ENCODE data around the gene PADI3. TPM values are rescaled to one million over a fixed set of nuclear protein-coding genes. Genes with fewer than 3 reads are reported as not detected.

The PADI3 gene
- total and polyA plus RNA-seq, 2 donors (not counting 3 experiments of a cell fraction or from before 2014, with no cell fraction given) = not detected

DNA sequence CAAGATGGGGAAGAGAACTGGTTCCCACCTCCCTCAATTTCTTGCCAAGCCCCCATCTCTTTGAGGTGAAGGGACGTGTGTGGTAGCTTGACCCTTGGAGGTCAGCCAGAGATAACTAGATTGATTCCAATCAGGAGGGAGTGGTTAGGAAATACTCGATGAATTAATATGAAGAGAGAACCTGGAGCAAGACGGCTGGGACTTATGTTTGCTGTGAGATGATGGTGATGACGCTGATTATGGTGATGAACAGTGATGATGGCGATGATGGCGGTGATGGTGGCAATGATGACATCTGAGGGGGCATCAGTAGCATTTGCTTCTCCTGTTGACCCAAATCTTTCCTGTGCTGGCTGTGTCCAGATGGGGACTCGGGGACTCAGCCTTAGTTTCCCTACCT is 43.2 kb upstream of the PADI3 start:
- Histone ChIP-seq H3K79me2 (ENCODE audit: control insufficient read depth, insufficient read depth, low read length) (no peaks in the 10 kb centered on the region), H3K36me3 (ENCODE audit: control insufficient read depth in 2 of 2, extremely low read depth in 1 of 2, insufficient read depth in 2 of 2, low read length in 2 of 2) (no peaks in the 10 kb centered on the region), H3K4me2 (ENCODE audit: insufficient read depth, low read length) (no peak overlapping the region), H3K9me3 (replicated peaks; ENCODE audit: control insufficient read depth, insufficient read depth, low read length) (no peaks in the 10 kb centered on the region), H2AFZ (ENCODE audit: low read depth, low read length) (no peak overlapping the region), H3K4me1 (ENCODE audit: control insufficient read depth, extremely low read depth, insufficient read depth, low read length) (no peaks in the 10 kb centered on the region), H3K9ac (replicated peaks; ENCODE audit: extremely low read depth, insufficient read depth, low read length) (no peak overlapping the region), H3K27me3 (ENCODE audit: control insufficient read depth in 2 of 2, insufficient read depth in 2 of 2, low read length in 2 of 2) (no peaks in the 10 kb centered on the region), H3K4me3 (replicated peaks in 1 of 3; ENCODE audit: insufficient read depth in 1 of 3, low read depth in 1 of 3, low read length in 3 of 3) (no peak overlapping the region), H4K20me1 (replicated peaks; ENCODE audit: control insufficient read depth, extremely low read depth, insufficient read depth, low read length) (no peaks in the 10 kb centered on the region), H3K9me1 (replicated peaks; ENCODE audit: control insufficient read depth, extremely low read depth, insufficient read depth, low read length) (no peaks in the 10 kb centered on the region), H3K27ac (ENCODE audit: insufficient read depth, low read depth, low read length) (no peak overlapping the region)
- intact Hi-C loops (cut with micrococcal nuclease) (no loop called here), dilution Hi-C loops (cut with MboI; ENCODE audit: extremely low pct_ligation_motif_present, low sequenced_read_pairs) (no loop called here)
- ChIA-PET POLR2A (no interaction called here), CTCF (interaction anchor here (1.5 kb wide), 1 partner anchor 71 kb away, joined by 3 read pairs; no protein-coding TSS in a partner anchor)
- no TSS peak for BruUV-seq (replicated peaks)
- no peak for FAIRE-seq
- TF ChIP-seq, protein P1, sequence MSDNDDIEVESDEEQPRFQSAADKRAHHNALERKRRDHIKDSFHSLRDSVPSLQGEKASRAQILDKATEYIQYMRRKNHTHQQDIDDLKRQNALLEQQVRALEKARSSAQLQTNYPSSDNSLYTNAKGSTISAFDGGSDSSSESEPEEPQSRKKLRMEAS (IDR thresholded peaks at IDR 0.05; ENCODE audit: insufficient read depth, insufficient read length) = no peak
- TF ChIP-seq JUN (IDR thresholded peaks at IDR 0.05; ENCODE audit: borderline replicate concordance, insufficient read depth, insufficient read length, low read depth) (no peak), FOS (IDR thresholded peaks at IDR 0.05; ENCODE audit: borderline replicate concordance, insufficient read depth, low read length) (no peak), POLR2A (IDR thresholded peaks at IDR 0.05; ENCODE audit: low read depth, low read length) (no peak), EZH2 (IDR thresholded peaks at IDR 0.05; ENCODE audit: borderline replicate concordance, low read depth, low read length, severe bottlenecking) (no peak), MYC (IDR thresholded peaks at IDR 0.05; ENCODE audit: low read depth, low read length) (no peak), POLR2AphosphoS5 (IDR thresholded peaks at IDR 0.05; ENCODE audit: insufficient read depth, low read depth, low read length) (no peak), GATA2 (IDR thresholded peaks at IDR 0.05; ENCODE audit: insufficient read depth, insufficient read length, low read depth, low read length) (no peak)
- TF ChIP-seq, protein P2, sequence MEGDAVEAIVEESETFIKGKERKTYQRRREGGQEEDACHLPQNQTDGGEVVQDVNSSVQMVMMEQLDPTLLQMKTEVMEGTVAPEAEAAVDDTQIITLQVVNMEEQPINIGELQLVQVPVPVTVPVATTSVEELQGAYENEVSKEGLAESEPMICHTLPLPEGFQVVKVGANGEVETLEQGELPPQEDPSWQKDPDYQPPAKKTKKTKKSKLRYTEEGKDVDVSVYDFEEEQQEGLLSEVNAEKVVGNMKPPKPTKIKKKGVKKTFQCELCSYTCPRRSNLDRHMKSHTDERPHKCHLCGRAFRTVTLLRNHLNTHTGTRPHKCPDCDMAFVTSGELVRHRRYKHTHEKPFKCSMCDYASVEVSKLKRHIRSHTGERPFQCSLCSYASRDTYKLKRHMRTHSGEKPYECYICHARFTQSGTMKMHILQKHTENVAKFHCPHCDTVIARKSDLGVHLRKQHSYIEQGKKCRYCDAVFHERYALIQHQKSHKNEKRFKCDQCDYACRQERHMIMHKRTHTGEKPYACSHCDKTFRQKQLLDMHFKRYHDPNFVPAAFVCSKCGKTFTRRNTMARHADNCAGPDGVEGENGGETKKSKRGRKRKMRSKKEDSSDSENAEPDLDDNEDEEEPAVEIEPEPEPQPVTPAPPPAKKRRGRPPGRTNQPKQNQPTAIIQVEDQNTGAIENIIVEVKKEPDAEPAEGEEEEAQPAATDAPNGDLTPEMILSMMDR (IDR thresholded peaks at IDR 0.05; ENCODE audit: extremely low read depth in 1 of 2, insufficient read depth in 1 of 2, low read depth in 1 of 2, low read length in 2 of 2) = no peak
- DNase-seq (ENCODE audit: low read depth, low spot score) = no peak

Measured in endothelial cell of umbilical vein (primary cell).